HG02763 (cell line): Measurements from ENCODE around the gene CGB3.
"Not testable (repeated sequence)": the region's sequence is repeated elsewhere in the genome, so short reads cannot be mapped to it uniquely, and the experiment has no call there.

ENCODE experiments used
- ATAC-seq: cut with Tn5 transposase; IDR thresholded peaks from one replicate; pipeline ENCODE4 v1.9.1; 2021; ENCODE audit warnings: mild to moderate bottlenecking, moderate library complexity; ENCODE audit not compliant: unreplicated experiment

The CGB3 gene

GRCh38 chr19:49043548-49043947 is 19.4 kb upstream of the CGB3 start, which contains the start of gene CGB5:
TSS of gene CGB5 (plus strand) at chr19:49043848. CDS start at chr19:49044210, 362 bp downstream.
- not testable (repeated sequence) for ATAC-seq

DNA sequence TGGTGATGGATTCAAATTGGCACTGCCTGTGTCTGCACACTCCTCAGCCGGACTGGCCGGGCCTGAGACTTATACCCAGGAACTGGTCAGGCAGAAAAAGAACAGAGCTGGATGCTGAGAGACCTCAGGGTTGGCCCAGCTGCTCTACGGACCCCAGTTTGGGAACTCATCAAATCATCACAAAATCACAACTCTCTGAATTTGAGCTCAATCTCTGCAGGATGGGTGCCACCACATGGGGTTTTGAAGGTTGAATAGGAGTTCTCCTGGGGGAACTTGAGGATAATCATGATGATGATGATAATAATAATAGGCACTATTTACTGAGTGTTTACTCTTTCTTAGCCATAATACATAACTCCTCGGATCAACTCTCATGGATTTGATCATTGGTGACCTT is 18.5 kb upstream of the CGB3 start:
- not testable (repeated sequence) for ATAC-seq

DNA sequence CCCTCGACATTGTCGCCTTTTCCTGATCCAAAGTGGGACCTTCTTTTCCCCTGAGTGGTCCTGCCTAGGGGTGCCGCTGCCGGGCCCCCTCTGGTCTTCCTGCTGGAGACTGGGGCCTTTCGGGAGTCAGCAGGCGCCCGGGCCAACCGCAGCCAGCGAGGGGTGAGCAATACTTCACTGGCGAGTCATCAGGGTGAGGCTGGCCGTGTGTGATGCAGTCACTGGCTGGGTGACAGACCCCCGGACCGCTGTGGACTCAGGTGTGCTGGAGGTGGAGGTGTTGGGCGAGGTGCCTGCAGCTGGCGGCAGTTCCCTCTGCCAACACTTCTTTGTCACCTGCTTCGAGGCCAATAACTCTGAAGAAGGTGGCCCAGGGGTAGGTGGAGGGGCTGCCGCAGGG is 18.0 kb upstream of the CGB3 start:
- ATAC-seq, result no peak

DNA sequence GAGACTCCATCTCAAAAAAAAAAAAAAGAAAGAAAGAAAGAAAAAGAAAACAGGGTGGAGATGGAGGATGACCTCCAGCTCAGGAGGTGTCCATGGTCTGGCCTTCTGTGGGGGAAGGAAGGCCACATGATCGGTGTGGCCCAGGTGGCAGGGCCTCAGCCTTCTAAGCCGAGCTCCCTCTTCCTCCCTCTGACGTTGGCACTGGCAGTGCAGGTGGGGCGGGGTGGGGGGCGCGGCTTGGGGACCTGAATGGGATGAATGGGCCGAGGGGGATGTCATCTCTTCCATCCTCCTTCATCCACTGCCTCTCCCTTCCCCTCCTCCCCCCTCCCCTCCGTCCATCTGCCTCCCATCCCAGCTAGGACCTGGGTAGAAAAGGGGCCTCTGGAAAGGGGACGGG is 15.6 kb upstream of the CGB3 start:
- ATAC-seq, result not testable (repeated sequence)

DNA sequence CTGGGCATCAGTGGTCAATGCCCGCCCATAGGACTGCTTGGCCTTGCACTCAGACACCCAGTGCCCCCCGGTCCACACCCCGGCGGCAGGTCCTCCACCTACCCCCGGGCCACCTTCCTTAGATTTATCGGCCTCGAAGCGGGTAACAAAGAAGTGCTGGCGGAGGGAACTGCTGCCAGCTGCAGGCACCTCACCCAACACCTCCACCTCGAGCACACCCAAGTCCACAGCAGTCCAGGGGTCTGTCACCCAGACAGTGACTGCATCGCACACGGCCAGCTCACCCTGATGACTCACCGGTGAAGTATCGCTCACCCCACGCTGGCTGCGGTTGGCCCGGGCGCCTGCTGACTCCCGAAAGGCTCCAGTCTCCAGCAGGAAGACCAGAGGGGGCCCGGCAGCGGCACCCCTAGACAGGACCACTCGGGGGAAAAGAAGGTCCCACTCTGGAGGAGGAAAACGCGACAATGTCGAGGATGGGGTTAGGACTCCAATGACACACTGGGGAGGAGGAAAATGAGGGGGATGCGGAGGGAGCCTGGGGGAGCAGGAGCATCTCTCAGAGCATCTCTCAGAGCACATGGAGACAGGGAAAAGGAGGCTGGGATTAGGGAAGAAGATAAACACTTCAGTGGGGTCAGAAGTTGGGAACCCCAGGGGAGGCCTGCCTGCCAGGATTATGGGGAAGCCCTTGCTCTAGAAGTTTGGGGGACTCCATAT is 14.6 kb upstream of the CGB3 start:
- not testable (repeated sequence) for ATAC-seq

- ATAC-seq, result not testable (repeated sequence)
These were observed 14.0 kb upstream of the CGB3 start for GRCh38 chr19:49038111-49038510.

DNA sequence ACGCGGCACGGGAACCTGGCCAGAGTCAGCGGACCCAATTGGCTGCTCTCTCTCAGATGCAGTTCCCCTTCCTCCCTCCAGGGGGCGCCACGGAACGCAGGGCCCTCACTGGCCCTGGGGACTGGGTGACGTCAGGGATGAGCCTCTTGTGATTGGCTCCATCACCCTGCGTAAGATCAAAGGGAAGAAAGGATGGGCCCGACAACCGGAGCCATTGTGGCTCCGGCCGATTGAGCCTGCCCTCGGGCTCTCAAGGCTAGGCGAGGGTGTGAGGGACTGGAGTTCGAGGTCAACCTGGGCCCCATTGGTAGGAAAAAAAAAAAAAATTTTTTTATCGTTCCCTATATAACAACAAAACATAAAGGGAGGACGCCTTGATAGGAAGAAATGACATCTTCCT is 12.7 kb upstream of the CGB3 start, which contains the start of gene CGB1:
TSS of gene CGB1 (minus strand) at position 81 of the 400 bp plus-strand sequence. CDS start 184 bp downstream, outside the sequence.
- ATAC-seq, result not testable (repeated sequence)

DNA sequence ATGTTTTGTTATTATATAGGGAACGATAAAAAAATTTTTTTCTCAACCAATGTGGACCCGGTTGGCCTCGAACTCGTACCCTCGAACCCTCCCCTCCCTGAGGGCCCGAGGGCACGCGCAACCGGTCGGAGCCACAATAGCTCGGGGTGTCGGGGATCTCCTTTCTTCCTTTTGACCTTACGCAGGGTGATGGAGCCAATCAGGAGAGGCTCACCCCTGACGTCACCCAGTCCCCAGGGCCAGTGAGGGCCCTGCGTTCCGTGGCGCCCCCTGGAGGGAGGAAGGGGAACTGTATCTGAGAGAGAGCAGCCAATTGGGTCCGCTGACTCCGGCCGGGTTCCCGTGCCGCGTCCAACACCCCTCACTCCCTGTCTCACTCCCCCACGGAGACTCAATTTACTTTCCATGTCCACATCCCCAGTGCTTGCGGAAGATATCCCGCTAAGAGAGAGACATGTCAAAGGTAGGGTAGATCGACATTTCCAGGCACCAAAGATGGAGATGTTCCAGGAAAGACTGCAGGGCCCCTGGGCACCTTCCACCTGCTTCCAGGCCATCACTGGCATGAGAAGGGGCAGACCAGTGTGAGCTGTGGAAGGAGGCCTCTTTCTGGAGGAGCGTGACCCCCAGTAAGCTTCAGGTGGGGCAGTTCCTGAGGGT is 7.6 kb upstream of the CGB3 start, which contains the start of gene CGB2:
TSS of gene CGB2 (plus strand) at position 249 of the 660 bp plus-strand sequence. CDS start at position 455, 206 bp downstream.
- ATAC-seq, result not testable (repeated sequence)

- not testable (repeated sequence) for ATAC-seq
These were observed 6.2 kb upstream of the CGB3 start for GRCh38 chr19:49030323-49030722.

DNA sequence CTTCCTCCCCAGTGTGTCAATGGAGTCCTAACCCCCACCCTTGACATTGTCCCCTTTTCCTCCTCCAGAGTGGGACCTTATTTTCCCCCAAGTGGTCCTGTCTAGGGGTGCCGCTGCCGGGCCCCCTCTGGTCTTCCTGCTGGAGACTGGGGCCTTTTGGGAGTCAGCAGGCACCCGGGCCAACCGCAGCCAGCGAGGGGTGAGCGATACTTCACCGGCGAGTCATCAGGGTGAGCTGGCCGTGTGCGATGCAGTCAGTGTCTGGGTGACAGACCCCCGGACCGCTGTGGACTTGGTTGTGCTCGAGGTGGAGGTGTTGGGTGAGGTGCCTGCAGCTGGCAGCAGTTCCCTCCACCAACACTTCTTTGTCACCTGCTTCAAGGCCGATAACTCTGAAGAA is 5.6 kb upstream of the CGB3 start:
- ATAC-seq, result not testable (repeated sequence)

DNA sequence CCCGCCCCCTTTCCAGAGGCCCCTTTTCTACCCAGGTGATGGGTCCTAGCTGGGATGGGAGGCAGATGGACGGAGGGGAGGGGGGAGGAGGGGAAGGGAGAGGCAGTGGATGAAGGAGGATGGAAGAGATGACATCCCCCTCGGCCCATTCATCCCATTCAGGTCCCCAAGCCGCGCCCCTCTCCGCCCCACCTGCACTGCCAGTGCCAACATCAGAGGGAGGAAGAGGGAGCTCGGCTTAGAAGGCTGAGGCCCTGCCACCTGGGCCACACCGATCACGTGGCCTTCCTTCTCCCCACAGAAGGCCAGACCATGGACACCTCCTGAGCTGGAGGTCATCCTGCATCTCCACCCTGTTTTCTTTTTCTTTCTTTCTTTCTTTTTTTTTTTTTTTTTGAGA is 4.6 kb upstream of the CGB3 start:
- not testable (repeated sequence) for ATAC-seq

GRCh38 chr19:49025599-49025998 is 1.5 kb upstream of the CGB3 start:
- not testable (repeated sequence) for ATAC-seq

- ATAC-seq, result not testable (repeated sequence)
These were observed 955 bp upstream of the CGB3 start for GRCh38 chr19:49025088-49025487.

DNA sequence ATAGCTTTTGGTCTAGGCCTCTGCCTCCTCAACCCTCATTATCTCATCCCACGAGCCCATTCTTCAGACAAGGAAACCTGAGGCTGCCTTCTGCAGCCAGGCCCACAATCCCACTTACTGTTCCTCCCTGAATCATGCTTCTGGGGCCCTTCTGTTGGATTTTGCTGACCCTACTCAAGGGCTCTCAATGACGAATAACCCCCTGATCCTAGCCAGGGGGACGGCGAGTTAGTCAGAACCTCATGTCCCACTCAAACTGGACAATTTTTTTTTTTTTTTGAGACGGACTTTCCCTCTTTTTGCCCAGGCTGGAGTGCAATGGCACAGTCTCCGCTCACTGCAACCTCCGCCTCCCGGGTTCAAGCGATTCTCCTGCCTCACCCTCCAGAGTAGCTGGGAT is 2.0 kb downstream of the CGB3 start:
- ATAC-seq, result no peak

- ATAC-seq, result no peak
These were observed 2.9 kb downstream of the CGB3 start for GRCh38 chr19:49020931-49021895.

DNA sequence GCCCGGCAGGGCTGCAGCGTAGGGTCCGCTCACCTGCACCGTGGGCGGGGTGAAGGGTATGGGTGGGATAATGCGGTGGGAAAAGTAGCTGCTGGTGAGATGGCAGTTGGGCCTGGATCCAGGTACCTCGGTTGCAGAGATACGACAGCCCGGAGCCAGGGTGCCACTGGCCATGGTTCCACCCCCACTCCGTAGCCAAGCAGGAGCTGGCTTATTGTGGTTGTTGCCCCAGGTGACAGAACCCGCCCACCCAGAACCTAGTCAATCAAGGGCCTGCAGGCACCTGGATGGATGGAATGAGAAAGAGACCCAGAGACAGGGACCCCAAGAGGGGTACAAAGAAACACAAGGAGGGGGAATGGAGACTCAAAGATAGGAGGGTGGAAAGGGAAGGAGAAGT is 3.8 kb downstream of the CGB3 start:
- no peak for ATAC-seq

DNA sequence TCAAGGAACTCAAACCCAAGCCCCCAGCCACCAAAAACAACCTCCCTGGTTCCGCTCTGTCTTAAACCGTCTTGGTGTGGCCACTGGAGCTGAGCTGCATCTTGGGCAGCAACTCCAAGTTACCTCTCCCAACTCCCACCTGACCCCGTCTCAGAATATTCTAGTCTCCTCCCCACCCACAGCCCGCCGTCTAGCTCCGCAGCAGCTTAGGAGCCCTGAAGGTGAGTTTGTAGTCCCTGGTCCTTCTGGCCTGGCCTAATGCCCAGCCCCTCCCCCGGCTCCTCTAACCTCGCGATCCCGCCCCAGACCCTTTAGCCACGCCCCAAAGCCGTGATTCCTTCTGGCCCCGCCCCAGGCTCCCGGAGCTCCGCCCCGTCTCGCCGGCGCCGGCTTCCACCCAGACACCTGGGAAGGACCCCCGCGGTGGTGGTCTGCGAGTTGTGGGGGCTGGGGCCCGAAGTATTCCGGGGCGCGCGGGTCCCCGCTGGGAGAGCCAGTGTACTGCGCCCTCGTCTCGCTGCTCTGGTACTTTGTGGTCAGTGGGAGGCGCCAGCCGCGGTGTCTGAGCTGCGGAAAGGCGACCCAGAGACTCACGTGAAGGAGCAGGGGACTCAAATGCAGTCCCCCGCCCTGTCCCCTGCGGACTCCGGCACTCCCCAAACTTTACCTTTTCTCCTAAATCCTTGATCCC is 4.7 kb downstream of the CGB3 start:
- no peak for ATAC-seq

DNA sequence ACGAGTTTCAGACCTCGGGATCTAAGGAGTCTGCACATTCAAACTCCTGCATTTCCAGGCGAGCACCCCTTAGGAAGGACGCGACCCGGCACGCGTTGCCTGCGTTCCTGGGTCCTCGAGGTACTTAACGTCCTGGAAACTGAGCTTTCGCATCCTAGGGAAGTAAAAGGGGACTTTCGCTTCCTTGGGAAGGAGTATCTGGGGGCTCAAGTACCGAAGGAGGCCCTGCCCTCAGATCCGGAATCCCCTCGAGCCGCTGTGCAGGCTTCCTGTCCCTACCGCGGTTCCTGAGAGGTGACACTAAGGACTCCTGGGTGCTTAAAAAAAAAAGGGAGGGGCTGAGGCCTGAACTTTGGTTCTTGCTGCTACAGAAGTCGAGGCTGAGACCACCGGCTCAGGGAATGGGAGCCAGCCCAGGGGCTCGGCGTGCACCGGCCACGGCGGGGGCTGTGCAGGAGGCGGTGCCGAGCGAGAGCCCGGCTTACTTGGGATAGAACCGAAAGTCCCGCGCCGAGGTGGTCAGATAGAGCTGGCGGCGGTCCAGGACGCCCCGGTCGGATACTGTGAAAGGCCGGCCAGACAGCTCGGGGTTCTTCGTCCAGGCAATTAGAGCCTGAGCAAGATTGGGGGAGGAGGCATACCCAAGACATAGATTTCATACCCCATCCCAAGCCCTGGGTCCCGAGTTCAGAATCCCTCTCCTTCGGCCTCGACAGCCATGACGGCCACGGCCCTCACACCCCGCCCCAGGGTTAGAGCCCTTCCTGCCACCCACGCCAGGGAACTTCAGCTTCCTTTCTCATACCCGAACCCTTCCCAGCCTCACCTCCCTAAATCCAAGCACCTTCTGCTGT is 5.5 kb downstream of the CGB3 start:
- ATAC-seq, result not testable (repeated sequence)

- ATAC-seq, result no peak
These were observed 6.3 kb downstream of the CGB3 start for GRCh38 chr19:49017666-49018351.
